SK-N-SH treated with all-trans-retinoic acid at 6 μM for 48 hours (cell line): Measurements from ENCODE around the gene CDH4.

Source experiments
- ISL1 ChIP-seq: fragments of 250-450 bp; sonication (Bioruptor Pico); IDR thresholded peaks from 2 replicates; pipeline ENCODE4 v2.1.2; 2022; ENCODE audit warnings: mild to moderate bottlenecking, moderate library complexity
- TF ChIP-seq, protein P1 (sequence below): fragments of 250-450 bp; sonication (Bioruptor Pico); IDR thresholded peaks from 2 replicates; pipeline ENCODE4 v1.8.0; 2021; ENCODE audit warnings: low read depth, mild to moderate bottlenecking, moderate library complexity, borderline replicate concordance

DNA sequence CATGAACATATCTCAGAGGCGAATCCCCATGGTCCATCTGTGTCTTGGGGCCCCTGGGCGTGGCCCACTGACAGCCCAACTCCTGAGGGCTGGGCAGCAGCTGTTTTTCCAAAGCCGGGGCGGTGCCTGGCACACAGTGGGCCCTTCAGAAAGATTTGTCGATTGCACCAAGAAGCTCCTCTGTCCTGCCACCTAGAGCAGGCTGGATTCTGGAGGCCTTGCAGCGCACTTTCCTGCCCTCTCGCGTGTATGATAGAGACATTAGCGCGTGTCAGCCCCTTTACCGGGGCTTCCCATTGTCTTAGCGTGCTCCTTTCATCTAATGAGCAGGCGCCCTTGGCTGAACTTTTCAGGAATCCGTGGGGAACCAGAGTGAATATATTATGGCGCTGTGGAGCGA lies 45.4 kb downstream of the CDH4 start:
- TF ChIP-seq, protein P1, sequence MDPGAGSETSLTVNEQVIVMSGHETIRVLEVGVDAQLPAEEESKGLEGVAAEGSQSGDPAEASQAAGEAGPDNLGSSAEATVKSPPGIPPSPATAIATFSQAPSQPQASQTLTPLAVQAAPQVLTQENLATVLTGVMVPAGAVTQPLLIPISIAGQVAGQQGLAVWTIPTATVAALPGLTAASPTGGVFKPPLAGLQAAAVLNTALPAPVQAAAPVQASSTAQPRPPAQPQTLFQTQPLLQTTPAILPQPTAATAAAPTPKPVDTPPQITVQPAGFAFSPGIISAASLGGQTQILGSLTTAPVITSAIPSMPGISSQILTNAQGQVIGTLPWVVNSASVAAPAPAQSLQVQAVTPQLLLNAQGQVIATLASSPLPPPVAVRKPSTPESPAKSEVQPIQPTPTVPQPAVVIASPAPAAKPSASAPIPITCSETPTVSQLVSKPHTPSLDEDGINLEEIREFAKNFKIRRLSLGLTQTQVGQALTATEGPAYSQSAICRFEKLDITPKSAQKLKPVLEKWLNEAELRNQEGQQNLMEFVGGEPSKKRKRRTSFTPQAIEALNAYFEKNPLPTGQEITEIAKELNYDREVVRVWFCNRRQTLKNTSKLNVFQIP (CRISPR knock-in tag): no peak
- no peak for TF ChIP-seq ISL1
